ENCODE data around the gene ARHGEF26.

DNA sequence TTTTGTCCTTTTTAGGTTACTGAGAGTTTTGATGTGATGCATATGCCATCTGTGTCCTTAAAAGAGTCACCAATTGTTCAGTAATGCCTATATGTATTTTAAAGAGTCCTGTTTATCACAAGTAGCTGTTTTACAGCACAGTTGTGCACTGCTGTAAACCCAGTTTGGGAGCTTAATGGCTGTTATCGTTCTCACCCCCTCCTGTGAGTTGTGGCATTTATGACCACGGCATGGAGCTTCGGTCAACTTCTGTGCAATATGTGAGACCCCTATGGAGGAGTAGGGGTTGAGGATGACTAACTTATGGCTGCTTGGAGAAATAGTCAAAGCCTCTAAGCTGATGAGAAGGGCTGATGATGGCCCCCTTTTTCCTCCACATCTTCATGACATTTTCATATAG lies 67.2 kb downstream of the ARHGEF26 start:
- no peak for TF ChIP-seq SP1 (IDR thresholded peaks at IDR 0.05; ENCODE audit: low read depth)
- TF ChIP-seq, protein P1, sequence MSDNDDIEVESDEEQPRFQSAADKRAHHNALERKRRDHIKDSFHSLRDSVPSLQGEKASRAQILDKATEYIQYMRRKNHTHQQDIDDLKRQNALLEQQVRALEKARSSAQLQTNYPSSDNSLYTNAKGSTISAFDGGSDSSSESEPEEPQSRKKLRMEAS (IDR thresholded peaks at IDR 0.05), result no peak
- no peak for TF ChIP-seq SIN3A (IDR thresholded peaks at IDR 0.05; ENCODE audit: low read depth)
- TF ChIP-seq, protein P2, sequence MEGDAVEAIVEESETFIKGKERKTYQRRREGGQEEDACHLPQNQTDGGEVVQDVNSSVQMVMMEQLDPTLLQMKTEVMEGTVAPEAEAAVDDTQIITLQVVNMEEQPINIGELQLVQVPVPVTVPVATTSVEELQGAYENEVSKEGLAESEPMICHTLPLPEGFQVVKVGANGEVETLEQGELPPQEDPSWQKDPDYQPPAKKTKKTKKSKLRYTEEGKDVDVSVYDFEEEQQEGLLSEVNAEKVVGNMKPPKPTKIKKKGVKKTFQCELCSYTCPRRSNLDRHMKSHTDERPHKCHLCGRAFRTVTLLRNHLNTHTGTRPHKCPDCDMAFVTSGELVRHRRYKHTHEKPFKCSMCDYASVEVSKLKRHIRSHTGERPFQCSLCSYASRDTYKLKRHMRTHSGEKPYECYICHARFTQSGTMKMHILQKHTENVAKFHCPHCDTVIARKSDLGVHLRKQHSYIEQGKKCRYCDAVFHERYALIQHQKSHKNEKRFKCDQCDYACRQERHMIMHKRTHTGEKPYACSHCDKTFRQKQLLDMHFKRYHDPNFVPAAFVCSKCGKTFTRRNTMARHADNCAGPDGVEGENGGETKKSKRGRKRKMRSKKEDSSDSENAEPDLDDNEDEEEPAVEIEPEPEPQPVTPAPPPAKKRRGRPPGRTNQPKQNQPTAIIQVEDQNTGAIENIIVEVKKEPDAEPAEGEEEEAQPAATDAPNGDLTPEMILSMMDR (IDR thresholded peaks at IDR 0.05 in 2 of 3, conservative IDR thresholded peaks at IDR 0.05 in 1 of 3; ENCODE audit: borderline replicate concordance in 1 of 3, insufficient read depth in 1 of 3, low read depth in 2 of 3, low read length in 2 of 3), result no peak
- TF ChIP-seq POLR2AphosphoS5 (IDR thresholded peaks at IDR 0.05; ENCODE audit: low read depth, low read length), result no peak
- TF ChIP-seq YY1 (IDR thresholded peaks at IDR 0.05; ENCODE audit: extremely low read depth, insufficient replicate concordance, low read depth, low read length), result no peak
- no peak for TF ChIP-seq JUND (IDR thresholded peaks at IDR 0.05)
- TF ChIP-seq EZH2 (IDR thresholded peaks at IDR 0.05), result no peak
- TF ChIP-seq CEBPB (IDR thresholded peaks at IDR 0.05; ENCODE audit: low read depth), result no peak
- no peak for TF ChIP-seq POLR2A (IDR thresholded peaks at IDR 0.05; ENCODE audit: borderline replicate concordance, extremely low read depth, insufficient read depth, insufficient read length)

Measured in HCT116 (cell line).